Vagina (tissue), 2 donors: ENCODE results near the gene YWHAE.

ENCODE experiments used
- POLR2A ChIP-seq, 2 donors: fragments of 450-650 bp; IDR thresholded peaks; one replicate each; pipeline ENCODE4 v1.6.1; 2017; ENCODE audit warnings: antibody characterized with exemption in 2 of 2, mild to moderate bottlenecking in 2 of 2, moderate library complexity in 2 of 2
- POLR2AphosphoS5 ChIP-seq, 2 donors: sonication (generic); formaldehyde crosslinking; IDR thresholded peaks; one replicate each; pipeline ENCODE4 v1.9.0; 2017; ENCODE audit warnings: antibody characterized with exemption in 2 of 2, mild to moderate bottlenecking in 2 of 2, low read depth in 1 of 2; ENCODE audit not compliant: insufficient read depth in 1 of 2
- TF ChIP-seq, protein P1 (sequence below), 3 experiments: fragments of 450-650 bp in 2 of 3; fragments of 200-600 bp in 1 of 3; sonication (generic) in 1 of 3; IDR thresholded peaks; one replicate each; pipeline ENCODE4 v1.5.1; 2017 to 2019; ENCODE audit warnings: antibody characterized with exemption in 3 of 3, mild to moderate bottlenecking in 2 of 3, moderate library complexity in 2 of 3

DNA sequence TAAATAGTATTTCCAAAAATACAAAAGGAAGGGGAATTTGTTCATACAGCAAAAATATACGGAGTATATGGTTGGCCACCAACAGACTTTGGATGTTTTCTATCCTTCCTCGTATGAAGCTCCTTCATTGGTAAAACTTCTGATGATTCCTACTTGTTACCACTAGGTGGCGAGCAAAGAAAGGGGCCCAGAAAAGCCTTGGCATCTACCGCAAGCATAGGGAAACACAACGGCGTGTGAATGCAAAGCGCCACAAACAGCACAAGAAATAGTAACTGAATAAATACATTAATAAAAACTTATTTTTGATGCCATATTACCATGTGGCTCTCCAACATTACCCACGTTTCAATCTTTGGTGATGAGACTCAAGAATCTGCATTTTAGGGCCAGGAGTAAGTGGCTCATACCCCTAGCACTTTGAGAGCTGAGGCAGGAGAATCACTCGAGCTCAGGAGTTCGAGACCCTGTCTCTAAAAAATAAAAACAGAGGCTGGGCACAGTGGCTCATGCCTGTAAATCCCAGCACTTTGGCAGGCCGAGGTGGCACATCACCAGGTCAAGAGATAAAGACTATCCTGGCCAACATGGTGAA lies 34.5 kb downstream of the YWHAE start:
- no peak for TF ChIP-seq POLR2A (IDR thresholded peaks at IDR 0.05)
- TF ChIP-seq, protein P1, sequence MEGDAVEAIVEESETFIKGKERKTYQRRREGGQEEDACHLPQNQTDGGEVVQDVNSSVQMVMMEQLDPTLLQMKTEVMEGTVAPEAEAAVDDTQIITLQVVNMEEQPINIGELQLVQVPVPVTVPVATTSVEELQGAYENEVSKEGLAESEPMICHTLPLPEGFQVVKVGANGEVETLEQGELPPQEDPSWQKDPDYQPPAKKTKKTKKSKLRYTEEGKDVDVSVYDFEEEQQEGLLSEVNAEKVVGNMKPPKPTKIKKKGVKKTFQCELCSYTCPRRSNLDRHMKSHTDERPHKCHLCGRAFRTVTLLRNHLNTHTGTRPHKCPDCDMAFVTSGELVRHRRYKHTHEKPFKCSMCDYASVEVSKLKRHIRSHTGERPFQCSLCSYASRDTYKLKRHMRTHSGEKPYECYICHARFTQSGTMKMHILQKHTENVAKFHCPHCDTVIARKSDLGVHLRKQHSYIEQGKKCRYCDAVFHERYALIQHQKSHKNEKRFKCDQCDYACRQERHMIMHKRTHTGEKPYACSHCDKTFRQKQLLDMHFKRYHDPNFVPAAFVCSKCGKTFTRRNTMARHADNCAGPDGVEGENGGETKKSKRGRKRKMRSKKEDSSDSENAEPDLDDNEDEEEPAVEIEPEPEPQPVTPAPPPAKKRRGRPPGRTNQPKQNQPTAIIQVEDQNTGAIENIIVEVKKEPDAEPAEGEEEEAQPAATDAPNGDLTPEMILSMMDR (IDR thresholded peaks at IDR 0.05) = peak; percentile 64 to 83 (median 78)
- TF ChIP-seq POLR2AphosphoS5 (IDR thresholded peaks at IDR 0.05; ENCODE audit: insufficient read depth in 1 of 2, low read depth in 1 of 2) = peak in 1 of 2 donors; percentile 62
